GM12878 (cell line): ENCODE data around the gene UBL4A.

Source experiments
- ASH2L ChIP-seq: fragments of 300-600, 200-600 bp; sonication (generic); IDR thresholded peaks from 2 replicates; pipeline ENCODE4 v1.6.1; 2017; ENCODE audit warnings: low read depth, mild to moderate bottlenecking, borderline replicate concordance
- CREM ChIP-seq: IDR thresholded peaks from 2 replicates; pipeline ENCODE4 v1.6.1; 2014; ENCODE audit warnings: antibody characterized with exemption, low read depth
- CTCF ChIP-seq, 3 experiments: IDR thresholded peaks in 2 of 3; conservative IDR thresholded peaks in 1 of 3; 2 replicates each; pipeline ENCODE4 v1.5.1; 2011; ENCODE audit warnings: low read depth in 3 of 3, low read length in 3 of 3, mild to moderate bottlenecking in 3 of 3, control low read depth in 2 of 3, moderate library complexity in 2 of 3, inconsistent platforms in 1 of 3, mixed read lengths in 1 of 3; ENCODE audit not compliant: control insufficient read depth in 2 of 3, insufficient read depth in 1 of 3; ENCODE audit errors: extremely low read depth in 1 of 3
- ESRRA ChIP-seq: IDR thresholded peaks from 2 replicates; pipeline ENCODE4 v1.6.1; 2012; ENCODE audit warnings: mild to moderate bottlenecking, low read length, improper control_type of control experiment
- EZH2 ChIP-seq: IDR thresholded peaks from 2 replicates; pipeline ENCODE4 v1.6.1; 2012; ENCODE audit warnings: low read depth, mild to moderate bottlenecking, control low read depth, inconsistent platforms, low read length, borderline replicate concordance; ENCODE audit not compliant: control insufficient read depth
- JUND ChIP-seq: IDR thresholded peaks from 2 replicates; pipeline ENCODE4 v1.6.1; 2012; ENCODE audit warnings: low read depth, mild to moderate bottlenecking, low read length, improper control_type of control experiment, moderate library complexity
- MYC ChIP-seq: IDR thresholded peaks from 2 replicates; pipeline ENCODE4 v1.6.1; 2011; ENCODE audit warnings: mild to moderate bottlenecking, low read length, moderate library complexity, inconsistent platforms; ENCODE audit not compliant: insufficient read depth, insufficient replicate concordance, insufficient read length, severe bottlenecking
- NR2C2 ChIP-seq: IDR thresholded peaks from 2 replicates; pipeline ENCODE4 v1.6.1; 2011; ENCODE audit warnings: borderline replicate concordance, low read depth; ENCODE audit not compliant: control insufficient read depth, insufficient read length
- POLR2A ChIP-seq: IDR thresholded peaks from 2 replicates; pipeline ENCODE4 v1.6.1; 2011; ENCODE audit warnings: low read depth, mild to moderate bottlenecking, low read length
- POLR2AphosphoS5 ChIP-seq: IDR thresholded peaks from 2 replicates; pipeline ENCODE4 v1.6.1; 2011; ENCODE audit warnings: mild to moderate bottlenecking, low read length, inconsistent platforms
- SMAD1 ChIP-seq: fragments of 450-650 bp; IDR thresholded peaks from 2 replicates; pipeline ENCODE4 v1.6.1; 2018; ENCODE audit warnings: mild to moderate bottlenecking, low read depth; ENCODE audit not compliant: partially characterized antibody
- TBL1XR1 ChIP-seq: IDR thresholded peaks from 2 replicates; pipeline ENCODE4 v1.6.1; 2012; ENCODE audit warnings: low read depth, low read length, improper control_type of control experiment
- TF ChIP-seq, protein P1 (sequence below): IDR thresholded peaks from 2 replicates; pipeline ENCODE4 v1.6.1; 2011; ENCODE audit warnings: borderline replicate concordance, low read depth, mild to moderate bottlenecking, moderate library complexity, mixed read lengths, low read length; ENCODE audit not compliant: insufficient read depth; ENCODE audit errors: extremely low read length

DNA sequence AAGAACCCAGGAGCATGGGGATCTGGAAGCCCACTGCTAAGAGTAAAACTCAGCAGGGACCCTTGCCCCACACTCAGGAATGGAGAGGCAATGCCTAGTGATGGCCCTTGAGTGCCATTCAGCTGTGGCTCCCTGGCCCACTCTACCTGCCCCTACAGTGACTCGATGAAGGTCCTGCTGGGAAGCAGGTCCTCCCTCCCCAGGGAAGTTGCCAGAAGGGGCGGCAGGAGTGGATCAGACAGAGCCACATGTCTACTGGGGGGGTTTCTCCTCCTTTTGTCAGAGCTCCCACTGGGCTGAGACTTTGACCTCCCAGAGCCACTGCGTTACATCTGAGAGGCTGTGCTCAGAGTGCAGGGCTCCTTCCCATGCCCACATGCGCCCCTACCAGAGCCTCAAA is 2.8 kb upstream of the UBL4A start:
- TF ChIP-seq POLR2A (no peak), ESRRA (no peak), CTCF (IDR thresholded peaks at IDR 0.05 in 2 of 3, conservative IDR thresholded peaks at IDR 0.05 in 1 of 3; ENCODE audit: control insufficient read depth in 2 of 3, extremely low read depth in 1 of 3, insufficient read depth in 1 of 3, low read depth in 3 of 3, low read length in 3 of 3) (no peak), TBL1XR1 (no peak), NR2C2 (no peak), JUND (no peak), ASH2L (no peak), SMAD1 (no peak), MYC (no peak), CREM (no peak), POLR2AphosphoS5 (no peak), EZH2 (no peak)
- TF ChIP-seq, protein P1, sequence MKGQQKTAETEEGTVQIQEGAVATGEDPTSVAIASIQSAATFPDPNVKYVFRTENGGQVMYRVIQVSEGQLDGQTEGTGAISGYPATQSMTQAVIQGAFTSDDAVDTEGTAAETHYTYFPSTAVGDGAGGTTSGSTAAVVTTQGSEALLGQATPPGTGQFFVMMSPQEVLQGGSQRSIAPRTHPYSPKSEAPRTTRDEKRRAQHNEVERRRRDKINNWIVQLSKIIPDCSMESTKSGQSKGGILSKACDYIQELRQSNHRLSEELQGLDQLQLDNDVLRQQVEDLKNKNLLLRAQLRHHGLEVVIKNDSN, result no peak
